HG03135 (cell line): ENCODE data around the gene ANAPC5.
"Not testable (repeated sequence)": the region's sequence is repeated elsewhere in the genome, so short reads cannot be mapped to it uniquely, and the experiment has no call there.

ENCODE experiments used
- ATAC-seq: cut with Tn5 transposase; IDR thresholded peaks from one replicate; pipeline ENCODE4 v1.9.1; 2021; ENCODE audit warnings: mild to moderate bottlenecking, moderate library complexity; ENCODE audit not compliant: unreplicated experiment

Gene ANAPC5

GRCh38 chr12:121288158-121288845 is 63.9 kb downstream of the ANAPC5 start:
- no peak for ATAC-seq

GRCh38 chr12:121287267-121287954 is 64.8 kb downstream of the ANAPC5 start:
- ATAC-seq, result no peak

GRCh38 chr12:121285856-121286255 is 66.4 kb downstream of the ANAPC5 start:
- no peak for ATAC-seq

GRCh38 chr12:121284551-121285390 is 67.4 kb downstream of the ANAPC5 start:
- no peak for ATAC-seq

- no peak for ATAC-seq
Observed at GRCh38 chr12:121283841-121284240, 68.4 kb downstream of the ANAPC5 start.

GRCh38 chr12:121283388-121283787 is 68.8 kb downstream of the ANAPC5 start:
- no peak for ATAC-seq

- ATAC-seq, result not testable (repeated sequence)
Observed at GRCh38 chr12:121282910-121283309, 69.3 kb downstream of the ANAPC5 start.

GRCh38 chr12:121282072-121282742 is 70.0 kb downstream of the ANAPC5 start:
- ATAC-seq, result no peak

- ATAC-seq, result not testable (repeated sequence)
Observed at GRCh38 chr12:121281116-121281515, 71.1 kb downstream of the ANAPC5 start.

- not testable (repeated sequence) for ATAC-seq
Observed at GRCh38 chr12:121280531-121280930, 71.7 kb downstream of the ANAPC5 start.

GRCh38 chr12:121279507-121279915 is 72.7 kb downstream of the ANAPC5 start:
- ATAC-seq, result no peak

- ATAC-seq, result no peak
Observed at GRCh38 chr12:121279071-121279375, 73.2 kb downstream of the ANAPC5 start.

GRCh38 chr12:121278169-121279070 is 73.8 kb downstream of the ANAPC5 start:
- ATAC-seq, result no peak

- ATAC-seq, result no peak
Observed at GRCh38 chr12:121277374-121277759, 74.8 kb downstream of the ANAPC5 start.

- no peak for ATAC-seq
Observed at GRCh38 chr12:121274036-121274763, 78.0 kb downstream of the ANAPC5 start.

GRCh38 chr12:121273364-121273896 is 78.8 kb downstream of the ANAPC5 start:
- no peak for ATAC-seq

GRCh38 chr12:121267822-121268221 is 84.4 kb downstream of the ANAPC5 start:
- no peak for ATAC-seq

GRCh38 chr12:121264951-121265515 is 87.2 kb downstream of the ANAPC5 start:
- ATAC-seq, result no peak

- ATAC-seq, result no peak
Observed at GRCh38 chr12:121264135-121264534, 88.1 kb downstream of the ANAPC5 start.
